Measurements from ENCODE around the gene TAF11L8. TPM values are rescaled to one million over a fixed set of nuclear protein-coding genes. Genes with fewer than 3 reads are reported as not detected.

TAF11L8 gene
- not detected in 2 replicates for total RNA-seq

DNA sequence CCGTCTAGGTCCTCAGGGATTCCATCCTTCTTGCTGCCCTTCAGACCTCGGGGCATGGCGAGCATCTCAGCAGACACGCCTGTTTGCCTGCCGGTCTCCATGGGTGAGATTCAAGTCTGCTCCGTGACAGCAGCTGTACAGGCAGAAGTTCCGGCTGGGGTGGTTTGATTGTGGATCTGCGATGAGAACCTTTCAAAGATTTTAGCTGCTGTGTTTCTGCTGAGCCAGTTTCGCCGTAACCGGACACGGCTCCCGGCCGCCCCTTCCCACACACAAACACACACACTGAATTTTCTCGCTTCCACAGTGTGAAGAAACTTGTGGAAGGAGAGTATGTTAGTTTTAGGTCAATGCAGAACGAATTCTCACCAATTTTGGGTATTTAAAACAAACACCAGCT lies at the start of gene TAF11L8:
Gene TAF11L8, minus strand, starts transcription at position 101 of the 400 bp plus-strand sequence.

DNA sequence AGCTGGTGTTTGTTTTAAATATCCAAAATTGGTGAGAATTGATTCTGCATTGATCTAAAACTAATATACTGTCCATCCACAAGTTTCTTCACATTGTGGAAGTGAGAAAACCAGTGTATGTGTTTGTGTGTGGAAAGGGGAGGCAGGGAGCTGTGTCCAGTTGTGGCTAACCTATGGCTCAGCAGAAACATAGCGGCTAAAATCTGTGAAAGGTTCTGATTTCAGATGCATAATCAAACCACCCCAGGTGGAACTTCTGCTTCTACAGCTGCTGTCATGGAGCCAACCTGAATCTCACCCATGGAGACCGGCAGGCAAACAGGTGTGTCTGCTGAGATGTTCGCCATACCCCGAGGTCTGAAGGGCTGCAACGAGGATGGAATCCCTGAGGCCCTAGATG lies 43.4 kb upstream of the TAF11L8 start, which contains the start of gene TAF11L14:
Gene TAF11L14, plus strand, starts transcription at position 301 of the 400 bp plus-strand sequence.

DNA sequence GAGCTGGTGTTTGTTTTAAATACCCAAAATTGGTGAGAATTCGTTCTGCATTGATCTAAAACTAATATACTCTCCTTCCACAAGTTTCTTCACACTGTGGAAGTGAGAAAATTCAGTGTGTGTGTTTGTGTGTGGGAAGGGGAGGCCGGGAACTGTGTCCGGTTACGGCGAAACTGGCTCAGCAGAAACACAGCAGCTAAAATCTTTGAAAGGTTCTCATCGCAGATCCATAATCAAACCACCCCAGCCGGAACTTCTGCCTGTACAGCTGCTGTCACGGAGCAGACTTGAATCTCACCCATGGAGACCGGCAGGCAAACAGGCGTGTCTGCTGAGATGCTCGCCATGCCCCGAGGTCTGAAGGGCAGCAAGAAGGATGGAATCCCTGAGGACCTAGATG lies 41.0 kb upstream of the TAF11L8 start, which contains the start of gene TAF11L13:
Gene TAF11L13, plus strand, starts transcription at position 301 of the 400 bp plus-strand sequence.

GRCh38 chr5:17610092-17610491 lies 19.3 kb upstream of the TAF11L8 start, which contains the start of gene TAF11L12:
Gene TAF11L12, plus strand, starts transcription at chr5:17610392.

DNA sequence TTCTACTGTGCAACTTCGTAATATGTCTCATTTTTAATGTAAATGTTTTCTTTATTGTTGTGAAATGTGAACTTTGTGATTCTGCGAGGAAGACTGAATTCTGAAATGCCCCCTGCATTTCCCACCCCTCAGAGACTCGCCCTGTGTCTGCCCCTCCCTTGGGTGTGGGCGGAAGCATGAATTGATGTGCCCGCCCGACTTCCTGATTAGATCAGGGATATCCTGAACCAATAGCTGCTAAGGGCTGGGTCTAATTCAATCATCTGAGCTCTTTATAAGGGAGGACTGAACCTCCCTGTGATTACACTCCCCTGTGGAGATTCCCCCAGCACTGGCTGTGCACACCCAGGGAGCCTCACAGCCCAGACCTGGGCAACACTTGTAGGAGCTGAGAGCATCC lies 13.1 kb upstream of the TAF11L8 start, which contains the start of gene TAF11L11:
Gene TAF11L11, plus strand, starts transcription at position 304 of the 400 bp plus-strand sequence.

DNA sequence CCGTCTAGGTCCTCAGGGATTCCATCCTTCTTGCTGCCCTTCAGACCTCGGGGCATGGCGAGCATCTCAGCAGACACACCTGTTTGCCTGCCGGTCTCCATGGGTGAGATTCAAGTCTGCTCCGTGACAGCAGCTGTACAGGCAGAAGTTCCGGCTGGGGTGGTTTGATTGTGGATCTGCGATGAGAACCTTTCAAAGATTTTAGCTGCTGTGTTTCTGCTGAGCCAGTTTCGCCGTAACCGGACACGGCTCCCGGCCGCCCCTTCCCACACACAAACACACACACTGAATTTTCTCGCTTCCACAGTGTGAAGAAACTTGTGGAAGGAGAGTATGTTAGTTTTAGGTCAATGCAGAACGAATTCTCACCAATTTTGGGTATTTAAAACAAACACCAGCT lies 7.0 kb upstream of the TAF11L8 start, which contains the start of gene TAF11L10:
Gene TAF11L10, minus strand, starts transcription at position 101 of the 400 bp plus-strand sequence.

DNA sequence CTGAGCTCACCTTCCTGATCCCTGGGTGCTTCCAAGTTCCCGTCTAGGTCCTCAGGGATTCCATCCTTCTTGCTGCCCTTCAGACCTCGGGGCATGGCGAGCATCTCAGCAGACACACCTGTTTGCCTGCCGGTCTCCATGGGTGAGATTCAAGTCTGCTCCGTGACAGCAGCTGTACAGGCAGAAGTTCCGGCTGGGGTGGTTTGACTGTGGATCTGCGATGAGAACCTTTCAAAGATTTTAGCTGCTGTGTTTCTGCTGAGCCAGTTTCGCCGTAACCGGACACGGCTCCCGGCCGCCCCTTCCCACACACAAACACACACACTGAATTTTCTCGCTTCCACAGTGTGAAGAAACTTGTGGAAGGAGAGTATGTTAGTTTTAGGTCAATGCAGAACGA lies 3.5 kb upstream of the TAF11L8 start, which contains the start of gene TAF11L9:
Gene TAF11L9, minus strand, starts transcription at position 140 of the 400 bp plus-strand sequence.

GRCh38 chr5:17585658-17586057 lies 5.1 kb downstream of the TAF11L8 start, which contains the start of gene TAF11L7:
Gene TAF11L7, minus strand, starts transcription at chr5:17585758.

Other genes starting within 250 kb of the TAF11L8 start
- gene TAF11L2, start 92.7 kb downstream of the TAF11L8 start, total RNA-seq, result not detected in 2 replicates
- gene TAF11L3, start 72.6 kb downstream of the TAF11L8 start, total RNA-seq, result not detected in 2 replicates
- gene TAF11L4, start 69.2 kb downstream of the TAF11L8 start, total RNA-seq, result not detected in 2 replicates
- gene TAF11L5, start 65.7 kb downstream of the TAF11L8 start, total RNA-seq, result not detected in 2 replicates
- not detected in 2 replicates for gene TAF11L6, start 62.3 kb downstream of the TAF11L8 start, total RNA-seq
- not detected in 2 replicates for gene TAF11L7, start 5.2 kb downstream of the TAF11L8 start, total RNA-seq
- not detected in 2 replicates for gene TAF11L9, start 3.4 kb upstream of the TAF11L8 start, total RNA-seq
- not detected in 2 replicates for gene TAF11L10, start 6.9 kb upstream of the TAF11L8 start, total RNA-seq
- gene TAF11L11, start 13.2 kb upstream of the TAF11L8 start, total RNA-seq, result not detected in 2 replicates
- not detected in 2 replicates for gene TAF11L12, start 19.4 kb upstream of the TAF11L8 start, total RNA-seq
- not detected in 2 replicates for gene TAF11L13, start 41.1 kb upstream of the TAF11L8 start, total RNA-seq
- gene TAF11L14, start 43.5 kb upstream of the TAF11L8 start, total RNA-seq, result not detected in 2 replicates